Astrocyte (in vitro differentiated cells and primary cell): ENCODE data around the gene DCAF12L2. TPM values are rescaled to one million over a fixed set of nuclear protein-coding genes. Genes with fewer than 3 reads are reported as not detected.

ENCODE experiments used
- DNase-seq: peaks from one replicate; pipeline ENCODE4 v3.0.0-alpha.2; 2010; ENCODE audit warnings: low read depth
- FAIRE-seq: peaks from 2 replicates; lab custom pipeline; 2011; peaks lifted over from hg19 to GRCh38; lab: Jason Lieb, UNC
- H2AFZ ChIP-seq: 2 replicates; pipeline ENCODE4 v1.6.0; 2012; ENCODE audit warnings: low read depth, low read length, inconsistent platforms
- H3K27ac ChIP-seq: 2 replicates; pipeline ENCODE4 v1.5.1; 2011; ENCODE audit warnings: low read depth, low read length, inconsistent platforms
- H3K27me3 ChIP-seq: 2 replicates; pipeline ENCODE4 v1.6.0; 2011; ENCODE audit warnings: low read length, inconsistent platforms; ENCODE audit not compliant: insufficient read depth
- H3K36me3 ChIP-seq: 2 replicates; pipeline ENCODE4 v1.5.1; 2011; ENCODE audit warnings: low read length, inconsistent platforms; ENCODE audit not compliant: insufficient read depth
- H3K4me1 ChIP-seq: 2 replicates; pipeline ENCODE4 v1.5.1; 2011; ENCODE audit warnings: low read length, inconsistent platforms; ENCODE audit not compliant: insufficient read depth
- H3K4me2 ChIP-seq: 2 replicates; pipeline ENCODE4 v1.6.0; 2012; ENCODE audit warnings: low read length, inconsistent platforms
- H3K4me3 ChIP-seq: 2 replicates; pipeline ENCODE4 v1.5.1; 2011; ENCODE audit warnings: low read depth, mild to moderate bottlenecking, low read length, inconsistent platforms; ENCODE audit not compliant: insufficient read depth
- H3K79me2 ChIP-seq: 2 replicates; pipeline ENCODE4 v1.6.0; 2012; ENCODE audit warnings: mild to moderate bottlenecking, low read length, inconsistent platforms; ENCODE audit not compliant: insufficient read depth
- H3K9ac ChIP-seq: 2 replicates; pipeline ENCODE4 v1.6.0; 2012; ENCODE audit warnings: mild to moderate bottlenecking, low read length, inconsistent platforms
- H3K9me3 ChIP-seq: 2 replicates; pipeline ENCODE4 v1.5.1; 2012; ENCODE audit warnings: low read depth, mild to moderate bottlenecking, low read length, inconsistent platforms; ENCODE audit not compliant: insufficient read depth
- H4K20me1 ChIP-seq: 2 replicates; pipeline ENCODE4 v1.6.0; 2012; ENCODE audit warnings: low read length, inconsistent platforms; ENCODE audit not compliant: insufficient read depth
- H3K27ac Mint-ChIP-seq: one replicate; pipeline ENCODE4 v1.8.0; 2021; ENCODE audit warnings: mild to moderate bottlenecking, mixed read lengths; ENCODE audit not compliant: unreplicated experiment
- H3K27me3 Mint-ChIP-seq: one replicate; pipeline ENCODE4 v1.8.0; 2021; ENCODE audit warnings: low read depth, mixed read lengths; ENCODE audit not compliant: unreplicated experiment
- H3K36me3 Mint-ChIP-seq: one replicate; pipeline ENCODE4 v1.8.0; 2021; ENCODE audit warnings: low read depth, mixed read lengths; ENCODE audit not compliant: unreplicated experiment
- H3K4me1 Mint-ChIP-seq: one replicate; pipeline ENCODE4 v1.8.0; 2021; ENCODE audit warnings: low read depth, mixed read lengths; ENCODE audit not compliant: unreplicated experiment
- H3K4me3 Mint-ChIP-seq: one replicate; pipeline ENCODE4 v1.8.0; 2021; ENCODE audit warnings: mild to moderate bottlenecking, moderate library complexity, mixed read lengths; ENCODE audit not compliant: unreplicated experiment
- H3K9me3 Mint-ChIP-seq: one replicate; pipeline ENCODE4 v1.8.0; 2021; ENCODE audit warnings: mild to moderate bottlenecking, mixed read lengths; ENCODE audit not compliant: unreplicated experiment
- CTCF ChIP-seq: IDR thresholded peaks from 2 replicates; pipeline ENCODE4 v1.5.1; 2011; ENCODE audit warnings: low read depth, mild to moderate bottlenecking, inconsistent platforms, low read length, moderate library complexity; ENCODE audit not compliant: insufficient read depth
- EZH2 ChIP-seq: IDR thresholded peaks from 2 replicates; pipeline ENCODE4 v1.6.1; 2012; ENCODE audit warnings: mild to moderate bottlenecking, low read length, inconsistent platforms; ENCODE audit not compliant: insufficient read depth
- total RNA-seq: library from RNA; stranded (reverse); gene quantifications from 2 replicates; pipeline ENCODE4 v1.2.1, GENCODE V29; 2021

The DCAF12L2 gene
- total RNA-seq, 1 donor from 2014 or later = 0.59 TPM

- FAIRE-seq = no peak
- no peaks in the 10 kb centered on the region for H3K9me3 ChIP-seq
- Mint-ChIP-seq H3K27ac (no peak overlapping the region), H3K36me3 (no peaks in the 10 kb centered on the region), H3K4me3 (no peak overlapping the region), H3K4me1 (no peaks in the 10 kb centered on the region), H3K27me3 (no peaks in the 10 kb centered on the region), H3K9me3 (no peaks in the 10 kb centered on the region)
- H3K4me2 ChIP-seq = no peak overlapping the region
- TF ChIP-seq CTCF (no peak), EZH2 (no peak)
- H3K27me3 ChIP-seq = no peaks in the 10 kb centered on the region
- no peak overlapping the region for H2AFZ ChIP-seq
- H3K27ac ChIP-seq = no peak overlapping the region
- no peaks in the 10 kb centered on the region for H3K79me2 ChIP-seq
- DNase-seq = no peak
- H3K4me3 ChIP-seq = no peak overlapping the region
- no peaks in the 10 kb centered on the region for H3K36me3 ChIP-seq
- H3K9ac ChIP-seq = no peak overlapping the region
- no peaks in the 10 kb centered on the region for H3K4me1 ChIP-seq
- no peaks in the 10 kb centered on the region for H4K20me1 ChIP-seq
Measured at GRCh38 chrX:126137899-126138298, 28.2 kb downstream of the DCAF12L2 start.

GRCh38 chrX:126124721-126125120, 41.4 kb downstream of the DCAF12L2 start:
- DNase-seq (no peak), FAIRE-seq (no peak)
- Histone ChIP-seq H3K27me3 (no peaks in the 10 kb centered on the region), H4K20me1 (no peaks in the 10 kb centered on the region), H3K4me1 (no peaks in the 10 kb centered on the region), H3K4me2 (no peak overlapping the region), H3K27ac (no peak overlapping the region), H3K36me3 (no peaks in the 10 kb centered on the region), H3K9me3 (no peaks in the 10 kb centered on the region), H3K79me2 (no peaks in the 10 kb centered on the region), H3K4me3 (no peak overlapping the region), H2AFZ (no peak overlapping the region), H3K9ac (no peak overlapping the region)
- no peaks in the 10 kb centered on the region for H3K27me3 Mint-ChIP-seq
- no peak for TF ChIP-seq EZH2
- TF ChIP-seq CTCF = no peak
- no peaks in the 10 kb centered on the region for H3K9me3 Mint-ChIP-seq
- no peaks in the 10 kb centered on the region for H3K4me1 Mint-ChIP-seq
- H3K4me3 Mint-ChIP-seq = no peak overlapping the region
- H3K27ac Mint-ChIP-seq = no peak overlapping the region
- no peaks in the 10 kb centered on the region for H3K36me3 Mint-ChIP-seq
